Measurements from ENCODE around the gene FADS6.
"Not testable (repeated sequence)": the region's sequence is repeated elsewhere in the genome, so short reads cannot be mapped to it uniquely, and the experiment has no call there.

FADS6 gene

GRCh38 chr17:74921026-74921681, 27.7 kb upstream of the FADS6 start:
- DNase-seq (ENCODE audit: low spot score): no peak

GRCh38 chr17:74920642-74921025, 27.2 kb upstream of the FADS6 start:
- no peak for DNase-seq (ENCODE audit: low spot score)

- no peak for DNase-seq (ENCODE audit: low spot score)
These were observed 26.8 kb upstream of the FADS6 start for GRCh38 chr17:74920306-74920620.

GRCh38 chr17:74919440-74920305, 26.2 kb upstream of the FADS6 start:
- DNase-seq (ENCODE audit: low spot score): no peak

DNA sequence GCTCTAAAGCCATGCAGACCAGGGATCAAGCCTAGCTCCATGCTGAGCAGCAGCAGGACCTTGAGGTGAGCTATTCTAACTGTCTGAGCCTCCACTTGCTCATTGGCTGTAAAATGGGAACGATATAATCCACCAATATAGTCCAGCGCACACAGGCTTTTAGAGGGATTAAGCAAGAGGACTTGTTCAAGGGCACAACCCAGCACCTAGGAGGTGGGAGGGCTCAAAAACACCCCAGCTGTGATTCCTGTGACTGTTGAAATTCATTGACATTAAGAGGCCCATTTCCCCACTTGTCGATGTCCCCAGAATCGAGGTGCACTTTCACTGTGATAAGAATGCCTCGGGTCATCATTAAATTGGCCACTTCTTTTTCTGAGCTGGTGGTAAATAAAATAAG, 25.5 kb upstream of the FADS6 start:
- DNase-seq (ENCODE audit: low spot score): no peak

DNA sequence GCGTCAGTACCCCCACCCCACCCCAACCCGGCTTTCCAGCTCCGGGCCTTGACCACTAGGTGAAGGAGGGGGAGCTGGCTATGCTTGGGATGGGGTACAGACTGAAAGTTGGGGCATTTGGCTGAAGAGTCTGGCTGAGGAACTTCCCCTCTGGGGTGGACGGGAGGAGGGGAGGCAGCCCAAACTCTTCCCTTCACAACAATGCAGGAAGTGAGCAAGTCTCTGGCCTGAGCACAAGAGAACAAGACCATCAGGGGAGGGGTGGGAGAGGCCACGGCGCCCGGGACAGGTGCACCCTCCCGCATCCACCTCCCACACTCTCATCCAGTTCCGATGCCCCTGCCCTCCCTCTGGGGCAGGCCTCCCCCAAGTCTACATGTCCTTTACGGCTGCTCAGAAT, 24.0 kb upstream of the FADS6 start:
- no peak for DNase-seq (ENCODE audit: low spot score)

GRCh38 chr17:74916851-74917199, 23.4 kb upstream of the FADS6 start:
- DNase-seq (ENCODE audit: low spot score): no peak

- DNase-seq (ENCODE audit: low spot score): no peak
These were observed 22.9 kb upstream of the FADS6 start for GRCh38 chr17:74916136-74916850.

- DNase-seq (ENCODE audit: low spot score): not testable (repeated sequence)
These were observed 18.0 kb upstream of the FADS6 start for GRCh38 chr17:74911423-74911822.

GRCh38 chr17:74909097-74909496, 15.7 kb upstream of the FADS6 start:
- not testable (repeated sequence) for DNase-seq (ENCODE audit: low spot score)

- no peak for DNase-seq (ENCODE audit: low spot score)
These were observed 13.6 kb upstream of the FADS6 start for GRCh38 chr17:74907012-74907411.

DNA sequence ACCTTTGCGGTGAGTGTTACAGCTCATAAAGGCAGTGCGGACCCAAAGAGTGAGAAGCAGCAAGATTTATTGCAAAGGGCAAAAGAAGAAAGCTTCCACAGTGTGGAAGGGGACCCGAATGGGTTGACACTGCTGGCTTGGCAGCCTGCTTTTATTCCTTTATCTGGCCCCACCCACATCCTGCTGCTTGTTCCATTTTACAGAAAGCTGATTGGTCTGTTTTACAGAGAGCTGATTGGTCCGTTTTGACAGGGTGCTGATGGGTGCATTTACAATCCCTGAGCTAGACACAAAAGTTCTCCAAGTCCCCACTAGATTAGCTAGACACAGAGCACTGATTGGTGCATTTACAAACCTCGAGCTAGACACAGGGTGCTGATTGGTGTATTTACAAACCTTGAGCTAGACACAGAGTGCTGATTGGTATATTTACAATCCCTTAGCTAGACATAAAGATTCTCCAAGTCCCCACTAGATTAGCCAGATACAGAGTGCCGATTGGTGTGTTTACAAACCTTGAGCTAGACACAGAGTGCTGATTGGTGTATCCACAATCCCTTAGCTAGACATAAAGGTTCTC, 12.9 kb upstream of the FADS6 start:
- not testable (repeated sequence) for DNase-seq (ENCODE audit: low spot score)

DNA sequence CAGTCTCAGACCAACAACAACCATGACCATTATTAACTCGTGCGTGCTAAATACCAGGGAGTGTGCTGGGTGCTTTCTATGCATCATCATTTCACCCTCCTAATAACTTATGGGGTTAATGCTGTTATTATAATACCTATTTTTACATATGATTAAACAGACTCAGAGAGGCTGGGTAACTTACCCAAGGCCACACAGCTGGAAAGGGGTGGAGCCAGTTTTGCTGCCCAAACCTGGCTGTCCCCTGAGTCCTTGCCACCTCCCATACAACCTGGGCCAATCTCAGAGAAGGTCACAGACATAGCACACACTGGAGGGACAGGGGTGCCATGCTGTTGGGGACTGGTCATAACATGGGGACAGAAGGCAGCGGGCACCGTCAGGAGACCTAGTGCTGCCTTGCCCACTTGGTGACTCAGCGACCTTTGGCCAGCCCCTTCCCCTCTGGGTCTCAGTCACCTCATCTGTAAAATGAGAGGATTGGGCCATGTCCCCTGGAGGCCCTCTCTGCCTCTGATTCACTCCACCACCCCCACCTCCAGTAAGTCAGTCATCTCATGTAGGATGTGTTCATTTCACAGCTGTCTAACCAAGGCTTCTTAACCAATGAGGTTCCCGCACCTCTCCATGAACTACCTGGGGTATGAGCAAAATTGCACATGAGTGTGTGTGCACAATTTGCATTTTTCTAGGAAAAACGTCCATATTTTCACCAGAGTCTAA, 11.4 kb upstream of the FADS6 start:
- DNase-seq (ENCODE audit: low spot score): no peak

GRCh38 chr17:74903671-74904070, 10.2 kb upstream of the FADS6 start:
- DNase-seq (ENCODE audit: low spot score): no peak

DNA sequence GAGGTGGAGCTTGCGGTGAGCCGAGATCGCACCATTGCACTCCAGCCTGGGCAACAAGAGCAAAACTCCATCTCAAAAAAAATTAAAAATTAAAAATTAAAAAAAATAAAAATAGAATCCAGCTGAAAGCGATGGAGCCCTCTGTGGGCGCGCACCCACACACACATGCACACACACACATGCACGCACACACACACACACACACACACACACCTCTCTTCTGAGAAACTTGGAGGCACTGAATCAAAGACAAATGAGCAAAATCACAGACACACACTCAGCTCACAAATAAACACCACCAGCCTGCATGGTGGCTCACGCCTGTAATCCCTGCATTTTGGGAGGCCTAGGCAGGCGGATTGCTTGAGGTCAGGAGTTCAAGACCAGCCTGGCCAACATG, 9.6 kb upstream of the FADS6 start:
- DNase-seq (ENCODE audit: low spot score): no peak

DNA sequence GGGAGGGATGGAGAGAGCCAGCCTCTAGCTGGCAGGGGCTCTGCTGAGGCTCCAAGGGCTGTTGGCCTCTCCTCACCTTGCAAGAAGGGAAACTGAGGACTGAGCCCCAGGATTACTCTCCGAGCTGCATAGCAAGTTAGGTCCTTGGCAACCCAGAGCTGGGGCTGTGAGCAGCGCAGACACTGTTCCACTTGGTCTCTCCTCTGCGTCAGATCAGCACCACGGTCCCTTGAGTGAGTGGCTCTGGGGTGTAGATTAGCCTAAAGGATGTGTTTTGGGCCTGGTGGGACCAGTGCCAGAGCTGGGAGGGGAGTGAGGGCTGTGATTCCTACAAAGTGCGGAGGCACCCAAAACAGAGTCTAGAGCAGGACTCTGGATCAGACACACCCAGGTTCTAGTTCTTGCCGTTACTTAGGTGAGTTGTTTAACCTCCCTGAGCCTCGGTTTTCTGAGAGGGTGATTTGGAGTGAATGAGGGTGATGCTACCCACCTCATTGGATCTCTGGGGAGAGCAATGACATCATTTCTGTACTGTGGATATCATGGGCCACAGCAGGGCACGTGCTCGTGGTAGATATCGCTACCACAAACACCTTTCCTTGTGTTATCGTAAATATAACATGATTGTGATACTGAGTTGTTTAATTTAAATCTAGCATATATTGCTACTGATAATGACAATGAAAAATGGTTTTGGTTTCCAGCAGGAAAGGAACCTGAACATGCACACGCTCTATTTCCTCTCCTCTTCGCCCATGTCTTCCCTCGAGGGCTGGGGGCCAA, 8.1 kb upstream of the FADS6 start:
- DNase-seq (ENCODE audit: low spot score): no peak

DNA sequence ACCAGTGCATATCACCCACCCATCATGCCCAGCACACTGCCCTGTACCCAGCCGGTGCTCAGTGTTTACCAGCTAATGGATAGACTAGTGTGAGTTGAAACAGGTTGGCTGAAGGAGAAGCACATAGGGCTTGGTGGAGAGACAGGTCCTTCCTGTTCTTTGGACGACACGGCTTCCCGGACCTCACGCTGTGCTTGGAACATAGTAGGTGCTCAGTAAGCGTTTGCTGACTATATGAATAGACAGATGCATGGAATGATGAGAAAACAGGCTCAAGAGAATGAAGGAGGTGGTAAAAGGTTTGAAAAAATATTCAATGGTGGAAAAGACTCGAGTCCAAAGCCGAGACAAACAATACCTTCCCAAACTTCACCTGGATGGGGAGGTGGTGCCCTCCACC, 6.8 kb upstream of the FADS6 start:
- DNase-seq (ENCODE audit: low spot score): no peak

GRCh38 chr17:74898376-74898946, 5.0 kb upstream of the FADS6 start:
- no peak for DNase-seq (ENCODE audit: low spot score)

DNA sequence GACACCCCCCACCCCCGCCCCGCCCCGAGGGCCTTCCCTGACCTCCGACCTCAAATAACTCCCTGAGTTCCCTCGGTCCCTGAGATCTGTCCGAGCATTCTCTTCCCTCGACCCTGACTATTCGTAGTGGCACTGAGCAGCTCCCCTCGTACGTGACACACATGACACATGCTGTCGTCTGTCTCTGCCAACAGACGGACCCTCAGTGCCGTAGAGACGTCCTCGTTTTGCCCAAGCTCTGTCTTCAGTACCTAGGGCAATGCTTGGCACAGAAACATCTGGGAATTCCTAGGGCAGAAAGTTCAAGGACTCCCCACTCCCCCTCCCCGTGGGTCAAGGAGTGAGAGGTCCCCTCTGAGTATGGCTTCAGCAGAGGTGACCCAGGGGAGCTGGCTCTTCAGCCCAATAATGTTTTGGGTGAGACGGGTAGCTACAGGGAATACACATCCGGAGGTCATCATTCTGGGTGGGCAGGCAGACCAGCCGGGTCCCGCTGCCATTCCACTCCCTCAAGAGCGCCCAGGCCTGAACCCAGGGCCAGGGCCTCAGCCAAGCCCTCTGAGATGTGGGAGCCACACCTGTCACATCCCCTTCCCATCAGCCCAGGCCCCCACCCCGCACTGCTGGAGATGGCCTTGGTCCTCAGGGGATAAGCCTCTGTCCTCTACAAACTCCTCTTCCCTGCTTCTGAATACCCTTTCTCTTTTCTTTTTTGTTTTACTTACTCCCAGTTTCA, 671 bp upstream of the FADS6 start:
- DNase-seq (ENCODE audit: low spot score): no peak
